DND-41 (cell line): ENCODE data around the gene AK8.

Experiments used
- EZH2 ChIP-seq: IDR thresholded peaks from 3 replicates; pipeline ENCODE4 v1.6.1; 2012; ENCODE audit warnings: borderline replicate concordance, low read depth, mild to moderate bottlenecking, moderate library complexity, low read length, inconsistent platforms; ENCODE audit not compliant: severe bottlenecking
- TF ChIP-seq, protein P1 (sequence below): IDR thresholded peaks from 2 replicates; pipeline ENCODE4 v1.5.1; 2012; ENCODE audit warnings: borderline replicate concordance, low read length, moderate library complexity, mild to moderate bottlenecking; ENCODE audit not compliant: poor library complexity, severe bottlenecking; ENCODE audit errors: extremely low read depth

DNA sequence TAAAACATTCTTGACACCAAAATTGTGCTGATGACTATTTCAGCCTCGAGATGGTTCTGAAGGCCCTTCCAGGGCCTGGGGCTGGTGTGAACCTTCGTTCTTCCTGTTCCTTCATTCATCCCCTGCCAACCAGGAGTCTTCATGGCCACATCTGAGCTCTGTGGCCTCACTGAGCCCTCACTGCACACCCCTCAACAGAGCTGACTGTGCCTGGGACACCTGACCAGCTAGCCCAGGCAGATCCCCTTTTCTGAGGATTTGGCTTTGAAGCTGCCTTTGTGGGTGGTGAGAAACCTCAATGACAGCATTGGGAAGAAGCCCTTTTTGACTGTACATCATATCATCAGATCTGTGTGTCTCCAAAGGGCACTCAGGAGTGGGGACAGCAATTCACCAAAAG lies 13.8 kb downstream of the AK8 start:
- TF ChIP-seq, protein P1, sequence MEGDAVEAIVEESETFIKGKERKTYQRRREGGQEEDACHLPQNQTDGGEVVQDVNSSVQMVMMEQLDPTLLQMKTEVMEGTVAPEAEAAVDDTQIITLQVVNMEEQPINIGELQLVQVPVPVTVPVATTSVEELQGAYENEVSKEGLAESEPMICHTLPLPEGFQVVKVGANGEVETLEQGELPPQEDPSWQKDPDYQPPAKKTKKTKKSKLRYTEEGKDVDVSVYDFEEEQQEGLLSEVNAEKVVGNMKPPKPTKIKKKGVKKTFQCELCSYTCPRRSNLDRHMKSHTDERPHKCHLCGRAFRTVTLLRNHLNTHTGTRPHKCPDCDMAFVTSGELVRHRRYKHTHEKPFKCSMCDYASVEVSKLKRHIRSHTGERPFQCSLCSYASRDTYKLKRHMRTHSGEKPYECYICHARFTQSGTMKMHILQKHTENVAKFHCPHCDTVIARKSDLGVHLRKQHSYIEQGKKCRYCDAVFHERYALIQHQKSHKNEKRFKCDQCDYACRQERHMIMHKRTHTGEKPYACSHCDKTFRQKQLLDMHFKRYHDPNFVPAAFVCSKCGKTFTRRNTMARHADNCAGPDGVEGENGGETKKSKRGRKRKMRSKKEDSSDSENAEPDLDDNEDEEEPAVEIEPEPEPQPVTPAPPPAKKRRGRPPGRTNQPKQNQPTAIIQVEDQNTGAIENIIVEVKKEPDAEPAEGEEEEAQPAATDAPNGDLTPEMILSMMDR: no peak
- TF ChIP-seq EZH2: no peak
